ENCODE measurements around the gene THUMPD2.

GRCh38 chr2:39786761-39787522 is 7.9 kb upstream of the THUMPD2 start:
- TF ChIP-seq EP300 (conservative IDR thresholded peaks at IDR 0.05; ENCODE audit: poor library complexity, severe bottlenecking) = no peak
- no peak for TF ChIP-seq REST (IDR thresholded peaks at IDR 0.05; ENCODE audit: borderline replicate concordance)
- TF ChIP-seq TAF1 (IDR thresholded peaks at IDR 0.05; ENCODE audit: low read depth) = no peak
- no peak for TF ChIP-seq EZH2 (IDR thresholded peaks at IDR 0.05; ENCODE audit: borderline replicate concordance, insufficient read depth, low read length, poor library complexity, severe bottlenecking)
- TF ChIP-seq CTCF (IDR thresholded peaks at IDR 0.05; ENCODE audit: poor library complexity, severe bottlenecking) = no peak
- TF ChIP-seq RAD21 (conservative IDR thresholded peaks at IDR 0.05) = no peak

All from neural cell (in vitro differentiated cells).